Thyroid gland (tissue), 4 donors: ENCODE data around the gene GRPEL1. TPM values are rescaled to one million over a fixed set of nuclear protein-coding genes. Genes with fewer than 3 reads are reported as not detected.

ENCODE experiments used
- DNase-seq, 2 donors: peaks; one replicate each; pipeline ENCODE4 v3.0.0-alpha.2; 2019
- H3K27ac ChIP-seq, 3 donors: fragments of 200-600 bp; sonication (generic); 1 replicate in 2 of 3; 2 replicates in 1 of 3; pipeline ENCODE4 v1.5.1; 2016 to 2019; ENCODE audit warnings: mild to moderate bottlenecking in 1 of 3, moderate library complexity in 1 of 3
- H3K27me3 ChIP-seq: fragments of 200-600 bp; sonication (generic); one replicate; pipeline ENCODE4 v1.5.1; 2019
- H3K36me3 ChIP-seq, 2 donors: fragments of 200-600 bp; sonication (generic); one replicate each; pipeline ENCODE4 v1.5.1; 2016 to 2019
- H3K4me1 ChIP-seq, 2 donors: fragments of 200-600 bp; sonication (generic); one replicate each; pipeline ENCODE4 v1.5.1; 2017 to 2019
- H3K4me3 ChIP-seq, 3 donors: fragments of 200-600 bp; sonication (generic); replicated peaks in 1 of 3; 1 replicate in 2 of 3; 2 replicates in 1 of 3; pipeline ENCODE4 v1.5.1; 2016; ENCODE audit warnings: mild to moderate bottlenecking in 1 of 3
- H3K9me3 ChIP-seq: fragments of 200-600 bp; sonication (generic); one replicate; pipeline ENCODE4 v1.5.1; 2017
- CTCF ChIP-seq, 6 experiments: fragments of 200-600 bp in 3 of 6; fragments of 450-650 bp in 3 of 6; sonication (generic) in 3 of 6; IDR thresholded peaks; one replicate each; pipeline ENCODE4 v1.5.1; 2016 to 2019; ENCODE audit warnings: antibody characterized with exemption in 6 of 6, mild to moderate bottlenecking in 2 of 6, inconsistent platforms in 1 of 6, moderate library complexity in 1 of 6
- POLR2A ChIP-seq, 2 donors: fragments of 450-650 bp; IDR thresholded peaks; one replicate each; pipeline ENCODE4 v1.6.1; 2017; ENCODE audit warnings: antibody characterized with exemption in 2 of 2, mild to moderate bottlenecking in 2 of 2, moderate library complexity in 1 of 2
- WGBS, 2 donors: methylation state at CpG; one replicate each; pipeline ENCODE4 v1.1.5; 2017; 5-methylcytosine and 5-hydroxymethylcytosine counted together
- intact Hi-C: fragments of 100-400 bp; cut with DNase I; formaldehyde crosslinking; loops from one replicate; pipeline ENCODE4 v1.15.1; 2023
- total RNA-seq, 4 donors: library from RNA; depleted of rRNA; stranded (reverse); fragments of >200 nt; gene quantifications; one replicate each; pipeline ENCODE4 v1.2.3, GENCODE V29; 2016

GRPEL1 gene
- total RNA-seq, 4 donors from 2014 or later = 13.4 to 21.9 (median 17.5) TPM

GRCh38 chr4:7068883-7069282 lies 1.0 kb upstream of the GRPEL1 start:
- DNase-seq = no peak
- intact Hi-C loops = loop anchor here (2.0 to 5.0 kb wide), 2 partner anchors 26 to 82 kb away; partner anchors contain the start of gene TADA2B
- H3K9me3 ChIP-seq = no peaks in the 10 kb centered on the region
- peak overlapping the region in 2 of 3 donors; percentile 45 to 78 for H3K27ac ChIP-seq
- H3K27me3 ChIP-seq = no peaks in the 10 kb centered on the region
- peak overlapping the region in 1 of 3 donors; percentile 95 for H3K4me3 ChIP-seq
- H3K36me3 ChIP-seq = peaks cover under 1 to 1% of the 10 kb centered on the region in 2 donors
- H3K4me1 ChIP-seq = peaks cover 16 to 18% of the 10 kb centered on the region in 2 donors
- WGBS, 2 donors = 15 to 16% methylated on average over 17 to 20 of the region's 20 CpGs
- no peak for TF ChIP-seq POLR2A (IDR thresholded peaks at IDR 0.05)
- TF ChIP-seq CTCF (IDR thresholded peaks at IDR 0.05) = no peak

- H3K27ac ChIP-seq = peak overlapping the region; percentile 45 to 78 (median 48)
- H3K27me3 ChIP-seq = no peaks in the 10 kb centered on the region
- TF ChIP-seq CTCF (IDR thresholded peaks at IDR 0.05) = no peak
- peak in 1 of 2 donors; percentile 78 for TF ChIP-seq POLR2A (IDR thresholded peaks at IDR 0.05)
- H3K4me3 ChIP-seq = peak overlapping the region; percentile 37 to 95 (median 66)
- DNase-seq = no peak
- H3K9me3 ChIP-seq = no peaks in the 10 kb centered on the region
- peaks cover 4 to 7% of the 10 kb centered on the region in 2 donors for H3K36me3 ChIP-seq
- 0% methylated on average over 34 to 42 of the region's 50 CpGs for WGBS, 2 donors
- H3K4me1 ChIP-seq = peaks cover 16 to 18% of the 10 kb centered on the region in 2 donors
- intact Hi-C loops = loop anchor here (2.0 to 5.0 kb wide), 2 partner anchors 26 to 81 kb away; partner anchors contain the start of gene TADA2B
Measured at GRCh38 chr4:7068279-7068842, 497 bp upstream of the GRPEL1 start.

- Histone ChIP-seq H3K9me3 (no peaks in the 10 kb centered on the region), H3K27me3 (no peaks in the 10 kb centered on the region), H3K4me1 (peaks cover 16 to 18% of the 10 kb centered on the region in 2 donors), H3K27ac (peak overlapping the region in 1 of 3 donors; percentile 69), H3K4me3 (peak overlapping the region; percentile 71 to 95 (median 88)), H3K36me3 (peaks cover 12 to 16% of the 10 kb centered on the region in 2 donors)
- WGBS, 2 donors = 1% methylated on average over 13 of the region's 13 CpGs
- no peak for TF ChIP-seq CTCF (IDR thresholded peaks at IDR 0.05)
- no peak for TF ChIP-seq POLR2A (IDR thresholded peaks at IDR 0.05)
- peak in 1 of 2 donors; percentile 38 for DNase-seq
- intact Hi-C loops = loop anchor here (5.0 kb wide), 1 partner anchor 80 kb away; no protein-coding TSS in a partner anchor
Measured at GRCh38 chr4:7067126-7067451, 775 bp downstream of the GRPEL1 start.

- peaks cover 16 to 18% of the 10 kb centered on the region in 2 donors for H3K4me1 ChIP-seq
- peak overlapping the region in 1 of 3 donors; percentile 95 for H3K4me3 ChIP-seq
- TF ChIP-seq POLR2A (IDR thresholded peaks at IDR 0.05) (no peak), CTCF (IDR thresholded peaks at IDR 0.05) (no peak)
- no peak for DNase-seq
- WGBS, 2 donors = 82 to 96% methylated on average over 4 of the region's 4 CpGs
- no peaks in the 10 kb centered on the region for H3K27me3 ChIP-seq
- intact Hi-C loops = loop anchor here (5.0 kb wide), 1 partner anchor 79 kb away; no protein-coding TSS in a partner anchor
- H3K9me3 ChIP-seq = no peaks in the 10 kb centered on the region
- H3K27ac ChIP-seq = no peak overlapping the region
- H3K36me3 ChIP-seq = peaks cover 18 to 22% of the 10 kb centered on the region in 2 donors
Measured at GRCh38 chr4:7066493-7066892, 1.4 kb downstream of the GRPEL1 start.

- Histone ChIP-seq H3K9me3 (no peaks in the 10 kb centered on the region), H3K4me1 (peaks cover 16 to 18% of the 10 kb centered on the region in 2 donors), H3K27ac (no peak overlapping the region), H3K27me3 (no peaks in the 10 kb centered on the region), H3K4me3 (no peak overlapping the region), H3K36me3 (peaks cover 23% of the 10 kb centered on the region in 2 donors)
- TF ChIP-seq POLR2A (IDR thresholded peaks at IDR 0.05) (no peak), CTCF (IDR thresholded peaks at IDR 0.05) (no peak)
- intact Hi-C loops = loop anchor here (5.0 kb wide), 1 partner anchor 79 kb away; no protein-coding TSS in a partner anchor
- DNase-seq = no peak
- WGBS, 2 donors = 95 to 97% methylated on average over 11 of the region's 11 CpGs
Measured at GRCh38 chr4:7066006-7066405, 1.9 kb downstream of the GRPEL1 start.
